ENCODE measurements around the gene FAM131A.
"Not testable (repeated sequence)": the region's sequence is repeated elsewhere in the genome, so short reads cannot be mapped to it uniquely, and the experiment has no call there.

DNA sequence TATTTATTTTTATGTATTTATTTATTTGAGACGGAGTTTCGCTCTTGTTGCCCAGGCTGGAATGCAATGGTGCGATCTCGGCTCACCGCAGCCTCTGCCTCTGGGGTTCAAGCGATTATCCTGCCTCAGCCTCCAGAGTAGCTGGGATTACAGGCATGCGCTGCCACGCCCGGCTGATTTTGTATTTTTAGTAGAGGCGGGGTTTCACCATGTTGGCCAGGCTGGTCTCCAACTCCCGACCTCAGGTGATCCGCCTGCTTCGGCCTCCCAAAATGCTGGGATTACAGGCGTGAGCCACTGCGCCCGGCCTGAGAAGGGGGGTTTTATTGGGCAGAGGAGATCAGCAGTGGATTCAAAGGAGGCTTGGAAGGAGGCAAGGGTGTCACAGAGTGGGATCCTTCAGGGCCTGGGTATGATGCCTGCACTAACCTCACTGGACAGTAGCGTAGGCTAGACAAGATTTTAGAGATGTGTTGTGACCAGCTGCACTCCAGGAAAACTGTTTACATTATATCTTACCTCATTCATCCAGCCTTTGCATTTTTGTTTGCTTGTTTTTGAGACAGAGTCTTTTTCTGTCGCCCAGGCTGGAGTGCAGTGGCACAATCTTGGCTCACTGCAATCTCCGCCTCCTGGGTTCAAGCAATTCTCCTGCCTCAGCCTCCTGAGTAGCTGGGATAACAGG lies 2.2 kb downstream of the FAM131A start:
- TF ChIP-seq, protein P1, sequence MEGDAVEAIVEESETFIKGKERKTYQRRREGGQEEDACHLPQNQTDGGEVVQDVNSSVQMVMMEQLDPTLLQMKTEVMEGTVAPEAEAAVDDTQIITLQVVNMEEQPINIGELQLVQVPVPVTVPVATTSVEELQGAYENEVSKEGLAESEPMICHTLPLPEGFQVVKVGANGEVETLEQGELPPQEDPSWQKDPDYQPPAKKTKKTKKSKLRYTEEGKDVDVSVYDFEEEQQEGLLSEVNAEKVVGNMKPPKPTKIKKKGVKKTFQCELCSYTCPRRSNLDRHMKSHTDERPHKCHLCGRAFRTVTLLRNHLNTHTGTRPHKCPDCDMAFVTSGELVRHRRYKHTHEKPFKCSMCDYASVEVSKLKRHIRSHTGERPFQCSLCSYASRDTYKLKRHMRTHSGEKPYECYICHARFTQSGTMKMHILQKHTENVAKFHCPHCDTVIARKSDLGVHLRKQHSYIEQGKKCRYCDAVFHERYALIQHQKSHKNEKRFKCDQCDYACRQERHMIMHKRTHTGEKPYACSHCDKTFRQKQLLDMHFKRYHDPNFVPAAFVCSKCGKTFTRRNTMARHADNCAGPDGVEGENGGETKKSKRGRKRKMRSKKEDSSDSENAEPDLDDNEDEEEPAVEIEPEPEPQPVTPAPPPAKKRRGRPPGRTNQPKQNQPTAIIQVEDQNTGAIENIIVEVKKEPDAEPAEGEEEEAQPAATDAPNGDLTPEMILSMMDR (IDR thresholded peaks at IDR 0.05 in 8 of 11, conservative IDR thresholded peaks at IDR 0.05 in 3 of 11), result not testable (repeated sequence)
- not testable (repeated sequence) for TF ChIP-seq POLR2A, POLR2AphosphoS5 (IDR thresholded peaks at IDR 0.05)
